ENCODE measurements around the gene ANP32A.
A peak's percentile ranks its signal among the peaks of the same experiment; 100 is the strongest.

The ANP32A gene

DNA sequence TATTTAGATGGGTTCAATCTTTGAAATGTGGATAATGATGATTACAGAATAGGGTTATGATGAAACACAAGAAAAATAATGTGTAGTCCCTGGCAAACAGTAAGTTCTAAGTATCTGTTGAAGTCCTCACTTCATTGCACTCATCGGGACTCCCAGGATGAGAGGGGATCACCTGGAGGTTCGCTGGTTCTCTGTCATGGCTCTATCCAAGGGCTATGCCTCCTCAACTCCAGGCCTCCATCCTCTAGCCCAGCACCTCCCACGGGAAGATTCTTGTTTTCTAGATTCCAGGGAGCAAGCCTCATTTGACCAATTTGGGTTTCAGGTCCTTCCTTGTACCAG is 45.5 kb downstream of the ANP32A start:
- no peak overlapping the region for H3K4me3 ChIP-seq (ENCODE audit: low read depth, low read length)
- TF ChIP-seq, protein P1, sequence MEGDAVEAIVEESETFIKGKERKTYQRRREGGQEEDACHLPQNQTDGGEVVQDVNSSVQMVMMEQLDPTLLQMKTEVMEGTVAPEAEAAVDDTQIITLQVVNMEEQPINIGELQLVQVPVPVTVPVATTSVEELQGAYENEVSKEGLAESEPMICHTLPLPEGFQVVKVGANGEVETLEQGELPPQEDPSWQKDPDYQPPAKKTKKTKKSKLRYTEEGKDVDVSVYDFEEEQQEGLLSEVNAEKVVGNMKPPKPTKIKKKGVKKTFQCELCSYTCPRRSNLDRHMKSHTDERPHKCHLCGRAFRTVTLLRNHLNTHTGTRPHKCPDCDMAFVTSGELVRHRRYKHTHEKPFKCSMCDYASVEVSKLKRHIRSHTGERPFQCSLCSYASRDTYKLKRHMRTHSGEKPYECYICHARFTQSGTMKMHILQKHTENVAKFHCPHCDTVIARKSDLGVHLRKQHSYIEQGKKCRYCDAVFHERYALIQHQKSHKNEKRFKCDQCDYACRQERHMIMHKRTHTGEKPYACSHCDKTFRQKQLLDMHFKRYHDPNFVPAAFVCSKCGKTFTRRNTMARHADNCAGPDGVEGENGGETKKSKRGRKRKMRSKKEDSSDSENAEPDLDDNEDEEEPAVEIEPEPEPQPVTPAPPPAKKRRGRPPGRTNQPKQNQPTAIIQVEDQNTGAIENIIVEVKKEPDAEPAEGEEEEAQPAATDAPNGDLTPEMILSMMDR (conservative IDR thresholded peaks at IDR 0.05; ENCODE audit: low read depth, low read length): no peak
- no peak for DNase-seq (ENCODE audit: low read depth)

DNA sequence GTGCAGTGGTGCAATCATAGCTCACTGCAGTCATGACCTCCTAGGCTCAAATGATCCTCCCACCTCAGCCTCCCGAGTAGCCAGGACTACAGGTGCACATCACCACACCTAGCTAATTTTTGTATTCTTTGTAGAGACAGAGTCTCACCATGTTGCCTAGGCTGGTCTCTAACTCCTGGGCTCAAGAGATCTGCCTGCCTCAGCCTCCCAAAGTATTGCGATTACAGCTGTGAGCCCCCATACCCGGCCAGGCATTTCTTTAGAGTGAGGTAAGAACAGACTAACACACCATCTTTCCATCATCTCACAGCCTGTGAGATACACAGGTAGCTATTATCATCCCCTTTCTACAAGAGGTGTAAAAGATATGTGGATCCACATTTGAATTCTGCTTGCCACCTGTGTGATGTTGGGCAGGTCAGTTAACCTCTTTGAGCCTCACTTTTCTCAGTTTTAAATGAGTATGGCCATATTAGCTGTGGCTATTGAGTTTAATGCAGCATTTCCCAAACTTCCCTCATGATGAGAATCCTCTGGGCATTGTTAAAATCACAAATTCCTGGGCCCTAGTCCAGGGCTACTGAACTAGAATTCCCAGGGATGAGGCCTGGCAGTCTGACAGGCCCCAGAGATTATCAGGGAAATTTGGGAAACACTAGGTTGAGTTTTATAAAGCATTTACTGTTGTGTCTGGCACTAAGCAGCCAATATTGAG is 46.0 kb downstream of the ANP32A start:
- H3K4me3 ChIP-seq (ENCODE audit: low read depth, low read length): no peak overlapping the region
- no peak for DNase-seq (ENCODE audit: low read depth)
- TF ChIP-seq, protein P1 (conservative IDR thresholded peaks at IDR 0.05; ENCODE audit: low read depth, low read length): no peak

DNA sequence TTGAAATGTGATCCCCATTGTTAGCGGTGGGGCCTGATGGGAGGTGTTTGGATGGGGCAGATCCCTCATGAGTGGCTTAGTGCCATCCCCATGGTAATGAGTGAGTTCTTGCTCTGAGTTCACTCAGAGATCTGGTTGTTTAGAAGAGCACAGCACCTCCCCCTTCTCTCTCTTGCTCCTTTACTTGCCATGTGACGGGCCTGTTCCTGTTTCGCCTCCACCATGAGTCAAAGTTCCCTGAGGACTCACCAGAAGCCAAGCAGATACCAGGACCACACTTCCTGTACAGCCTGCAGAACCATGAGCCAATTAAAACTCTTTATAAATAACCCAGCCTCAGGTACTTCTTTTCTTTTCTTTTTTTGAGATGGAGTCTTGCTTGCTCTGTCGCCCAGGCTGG is 46.6 kb downstream of the ANP32A start:
- TF ChIP-seq, protein P1 (conservative IDR thresholded peaks at IDR 0.05; ENCODE audit: low read depth, low read length): no peak
- DNase-seq (ENCODE audit: low read depth): no peak
- no peak overlapping the region for H3K4me3 ChIP-seq (ENCODE audit: low read depth, low read length)

DNA sequence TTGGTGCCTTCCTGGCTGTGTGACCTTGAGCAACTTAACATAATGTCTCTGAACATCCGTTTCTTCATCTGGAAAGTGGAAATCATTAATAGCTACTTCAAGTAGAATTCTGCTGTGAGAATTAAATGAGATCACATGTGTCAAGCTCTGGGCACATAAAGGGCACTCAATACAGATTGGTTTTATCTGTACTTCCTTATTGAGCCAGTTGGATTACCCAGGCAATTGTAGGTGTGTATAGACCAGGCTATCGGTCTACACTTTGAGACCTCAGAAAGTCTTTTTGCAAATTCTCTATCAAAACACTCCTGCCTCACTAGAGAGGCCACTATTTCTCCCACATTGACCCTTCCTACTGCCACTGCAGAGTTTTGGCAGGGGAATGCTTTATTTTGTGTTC is 47.7 kb downstream of the ANP32A start:
- TF ChIP-seq, protein P1 (conservative IDR thresholded peaks at IDR 0.05; ENCODE audit: low read depth, low read length): no peak
- DNase-seq (ENCODE audit: low read depth): no peak
- H3K4me3 ChIP-seq (ENCODE audit: low read depth, low read length): no peak overlapping the region

DNA sequence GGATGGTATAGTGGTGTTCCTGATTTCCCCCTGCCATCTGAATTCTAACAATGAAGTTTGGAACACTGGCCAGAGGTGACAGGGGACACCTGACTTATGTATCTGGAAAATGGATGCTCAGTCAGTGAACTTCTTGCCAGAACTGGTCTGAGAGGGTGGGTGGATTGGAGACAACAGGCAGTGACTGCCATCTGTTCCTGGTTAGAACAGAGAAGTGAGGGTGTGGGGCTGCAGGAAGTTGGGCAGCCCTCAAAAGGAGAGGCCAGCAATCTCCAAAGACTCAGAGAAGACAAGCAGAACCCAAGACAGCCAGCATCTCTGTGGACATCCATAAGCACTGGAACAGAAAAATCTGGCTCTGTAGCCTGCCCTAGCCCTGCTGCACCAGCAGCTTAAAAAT is 50.5 kb downstream of the ANP32A start:
- TF ChIP-seq, protein P1 (conservative IDR thresholded peaks at IDR 0.05; ENCODE audit: low read depth, low read length): no peak
- no peak for DNase-seq (ENCODE audit: low read depth)
- H3K4me3 ChIP-seq (ENCODE audit: low read depth, low read length): no peak overlapping the region

DNA sequence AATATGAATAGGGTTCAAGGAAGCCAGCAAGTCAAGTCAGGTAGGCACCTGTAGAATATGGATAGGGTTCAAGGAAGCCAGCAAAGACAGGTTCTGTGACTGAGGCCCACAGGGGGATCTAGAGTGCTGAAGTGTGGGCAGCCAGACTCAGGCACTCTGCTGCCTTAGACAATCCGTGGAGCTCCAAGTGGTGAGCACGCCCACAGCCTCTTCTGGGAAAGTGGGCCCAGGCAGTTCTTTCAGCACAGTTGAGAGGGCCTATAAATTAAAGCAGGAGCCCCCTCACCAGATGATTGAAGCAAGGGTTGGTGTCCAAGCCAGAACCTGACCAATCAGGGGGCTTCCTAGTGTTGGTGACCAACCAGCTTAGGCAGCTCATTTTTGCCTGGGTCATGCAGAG is 51.0 kb downstream of the ANP32A start:
- TF ChIP-seq, protein P1 (conservative IDR thresholded peaks at IDR 0.05; ENCODE audit: low read depth, low read length): no peak
- H3K4me3 ChIP-seq (ENCODE audit: low read depth, low read length): no peak overlapping the region
- no peak for DNase-seq (ENCODE audit: low read depth)

DNA sequence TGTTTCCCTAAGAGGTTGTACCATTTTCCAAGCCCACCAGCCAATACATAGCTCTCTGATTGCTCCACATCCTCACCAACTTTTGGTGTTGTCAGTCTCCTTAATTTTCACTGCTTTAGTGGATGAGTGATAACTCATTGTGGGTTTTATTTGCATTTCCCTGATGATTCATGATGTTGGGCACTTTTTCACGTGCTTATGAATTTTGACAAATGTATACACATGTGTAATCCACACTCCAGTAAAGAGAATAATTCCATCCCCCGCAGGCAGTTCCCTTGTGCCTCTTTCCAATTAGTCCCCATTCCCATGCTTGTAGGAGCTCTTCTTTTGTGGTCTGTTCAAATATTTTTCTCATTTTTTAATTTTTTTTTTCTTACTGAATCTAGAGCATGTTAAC is 52.4 kb downstream of the ANP32A start:
- TF ChIP-seq, protein P1 (conservative IDR thresholded peaks at IDR 0.05; ENCODE audit: low read depth, low read length): no peak
- DNase-seq (ENCODE audit: low read depth): peak; percentile 14
- no peak overlapping the region for H3K4me3 ChIP-seq (ENCODE audit: low read depth, low read length)

Measured in choroid plexus epithelial cell (primary cell).